ENCODE results near the gene EYA2. TPM values are rescaled to one million over a fixed set of nuclear protein-coding genes. Genes with fewer than 3 reads are reported as not detected.

Gene EYA2
- total RNA-seq, 1 donor from 2014 or later: 1.8 TPM

DNA sequence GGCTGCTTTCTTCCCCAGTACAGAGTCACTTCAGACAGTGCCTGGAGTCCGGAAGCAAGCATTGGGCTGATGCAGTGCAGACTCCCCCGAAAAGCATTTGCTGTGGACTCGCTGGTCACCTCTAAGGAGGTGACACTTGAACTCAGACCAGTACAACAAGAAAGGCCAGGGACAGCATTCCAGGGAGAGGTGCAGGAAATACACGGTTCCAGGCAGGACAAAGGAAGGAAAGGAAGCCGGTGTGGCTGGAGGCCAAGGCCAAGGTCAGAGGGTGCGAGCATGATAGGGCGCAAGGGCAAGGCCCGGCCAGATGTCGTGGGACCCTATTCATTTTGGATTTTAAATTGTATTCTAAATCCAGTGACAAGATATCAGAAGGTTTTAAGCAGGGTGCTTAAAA is 300.9 kb downstream of the EYA2 start:
- Mint-ChIP-seq H3K27ac (no peak overlapping the region), H3K36me3 (no peaks in the 10 kb centered on the region), H3K9me3 (no peaks in the 10 kb centered on the region), H3K4me1 (peaks cover 4% of the 10 kb centered on the region), H3K4me3 (no peak overlapping the region), H3K27me3 (ENCODE audit: insufficient read depth, low read depth) (peaks cover 3% of the 10 kb centered on the region)
- Histone ChIP-seq H3K4me3 (no peak overlapping the region), H3K9me3 (ENCODE audit: low read depth) (no peaks in the 10 kb centered on the region), H2AFZ (replicated peaks) (no peak overlapping the region), H3K4me2 (no peak overlapping the region), H3K27me3 (no peaks in the 10 kb centered on the region), H4K20me1 (ENCODE audit: low read depth) (no peaks in the 10 kb centered on the region), H3K36me3 (no peaks in the 10 kb centered on the region), H3K9ac (no peak overlapping the region), H3K27ac (no peak overlapping the region), H3K4me1 (no peaks in the 10 kb centered on the region), H3K79me2 (ENCODE audit: low read depth) (no peaks in the 10 kb centered on the region), H3F3A (ENCODE audit: low read depth) (no peaks in the 10 kb centered on the region)
- TF ChIP-seq, protein P1, sequence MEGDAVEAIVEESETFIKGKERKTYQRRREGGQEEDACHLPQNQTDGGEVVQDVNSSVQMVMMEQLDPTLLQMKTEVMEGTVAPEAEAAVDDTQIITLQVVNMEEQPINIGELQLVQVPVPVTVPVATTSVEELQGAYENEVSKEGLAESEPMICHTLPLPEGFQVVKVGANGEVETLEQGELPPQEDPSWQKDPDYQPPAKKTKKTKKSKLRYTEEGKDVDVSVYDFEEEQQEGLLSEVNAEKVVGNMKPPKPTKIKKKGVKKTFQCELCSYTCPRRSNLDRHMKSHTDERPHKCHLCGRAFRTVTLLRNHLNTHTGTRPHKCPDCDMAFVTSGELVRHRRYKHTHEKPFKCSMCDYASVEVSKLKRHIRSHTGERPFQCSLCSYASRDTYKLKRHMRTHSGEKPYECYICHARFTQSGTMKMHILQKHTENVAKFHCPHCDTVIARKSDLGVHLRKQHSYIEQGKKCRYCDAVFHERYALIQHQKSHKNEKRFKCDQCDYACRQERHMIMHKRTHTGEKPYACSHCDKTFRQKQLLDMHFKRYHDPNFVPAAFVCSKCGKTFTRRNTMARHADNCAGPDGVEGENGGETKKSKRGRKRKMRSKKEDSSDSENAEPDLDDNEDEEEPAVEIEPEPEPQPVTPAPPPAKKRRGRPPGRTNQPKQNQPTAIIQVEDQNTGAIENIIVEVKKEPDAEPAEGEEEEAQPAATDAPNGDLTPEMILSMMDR (IDR thresholded peaks at IDR 0.05): no peak
- TF ChIP-seq EZH2 (IDR thresholded peaks at IDR 0.05) (no peak), EZH2phosphoT487 (IDR thresholded peaks at IDR 0.05) (no peak)
- DNase-seq (ENCODE audit: low spot score): no peak

DNA sequence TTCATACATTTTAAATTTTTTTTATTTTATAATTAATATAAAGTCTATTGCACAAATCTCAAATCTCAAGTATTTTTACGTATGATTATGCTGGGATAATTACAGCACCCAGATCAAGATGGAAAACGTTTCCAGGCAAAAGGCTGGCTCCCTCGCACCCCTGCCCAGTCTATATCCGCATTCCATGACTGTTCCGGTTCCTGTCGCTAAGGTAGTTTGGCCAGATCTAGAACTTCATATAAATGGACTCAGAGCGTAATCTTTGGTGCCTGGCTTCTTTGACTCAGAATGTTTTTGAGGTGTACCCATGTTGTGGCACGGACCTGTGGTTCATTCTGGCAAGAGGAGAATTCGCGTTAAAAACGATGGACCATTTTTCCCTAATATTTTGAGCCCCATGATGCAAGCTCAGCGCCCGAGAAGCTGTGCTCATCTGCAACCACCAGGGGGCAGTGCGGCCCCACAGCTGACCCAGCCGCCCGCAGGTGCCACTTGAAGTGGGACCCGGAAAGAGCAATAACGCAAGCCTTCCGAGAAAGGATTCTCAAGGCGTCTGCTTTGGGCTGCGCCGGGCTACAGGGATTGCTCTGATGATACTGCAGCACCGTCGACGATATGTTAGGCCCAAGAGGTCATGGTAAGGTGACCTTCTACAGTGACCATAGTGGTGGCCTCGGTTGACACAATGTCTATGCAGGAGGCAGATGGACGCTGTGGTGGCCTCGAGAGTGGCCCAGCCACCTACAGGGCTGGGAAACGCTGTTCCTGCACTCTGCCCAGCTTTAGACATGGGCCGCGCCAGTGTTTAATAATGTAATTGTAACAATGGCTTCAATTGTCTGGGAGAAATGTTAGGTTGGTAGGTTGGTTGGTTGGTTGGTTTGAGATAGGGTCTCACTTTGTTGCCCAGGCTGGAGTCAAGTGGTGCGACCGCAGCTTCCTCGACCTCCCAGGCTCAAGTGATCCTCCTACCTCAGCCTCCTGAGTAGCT is 301.7 kb downstream of the EYA2 start:
- Histone ChIP-seq H3K79me2 (ENCODE audit: low read depth) (no peaks in the 10 kb centered on the region), H3K36me3 (no peaks in the 10 kb centered on the region), H3K9me3 (ENCODE audit: low read depth) (no peaks in the 10 kb centered on the region), H3K4me2 (no peak overlapping the region), H3K9ac (no peak overlapping the region), H2AFZ (replicated peaks) (peak overlapping the region; percentile 55), H3F3A (ENCODE audit: low read depth) (no peaks in the 10 kb centered on the region), H3K27me3 (no peaks in the 10 kb centered on the region), H4K20me1 (ENCODE audit: low read depth) (no peaks in the 10 kb centered on the region), H3K27ac (no peak overlapping the region), H3K4me1 (no peaks in the 10 kb centered on the region), H3K4me3 (no peak overlapping the region)
- peak; percentile 86 for DNase-seq (ENCODE audit: low spot score)
- Mint-ChIP-seq H3K9me3 (no peaks in the 10 kb centered on the region), H3K27me3 (ENCODE audit: insufficient read depth, low read depth) (peaks cover 3% of the 10 kb centered on the region), H3K4me1 (peaks cover 4% of the 10 kb centered on the region), H3K4me3 (peak overlapping the region; percentile 64), H3K36me3 (no peaks in the 10 kb centered on the region), H3K27ac (no peak overlapping the region)
- no peak for TF ChIP-seq EZH2phosphoT487 (IDR thresholded peaks at IDR 0.05)
- TF ChIP-seq, protein P1 (IDR thresholded peaks at IDR 0.05): peak; percentile 99

DNA sequence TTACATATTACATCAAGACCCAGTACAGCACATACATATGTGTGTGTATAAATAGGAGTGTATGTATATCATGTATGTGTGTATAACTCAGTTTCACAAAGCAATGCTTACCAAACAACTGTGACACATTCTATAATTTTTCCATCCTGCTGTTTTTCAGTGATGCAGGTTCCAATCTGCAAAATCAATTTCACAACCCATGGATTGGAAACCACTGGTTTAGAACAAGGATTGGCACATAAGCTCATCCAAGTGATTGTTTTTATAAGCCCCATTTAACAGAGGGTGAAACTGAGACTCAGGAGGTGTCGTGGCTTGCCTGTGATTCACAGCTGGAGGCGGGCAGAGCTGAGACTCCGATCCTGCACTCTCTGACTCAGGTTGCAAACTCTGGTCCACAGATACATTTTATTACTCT is 303.6 kb downstream of the EYA2 start:
- DNase-seq (ENCODE audit: low spot score): no peak
- Histone ChIP-seq H3F3A (ENCODE audit: low read depth) (no peaks in the 10 kb centered on the region), H3K4me3 (no peak overlapping the region), H3K9ac (no peak overlapping the region), H4K20me1 (ENCODE audit: low read depth) (no peaks in the 10 kb centered on the region), H3K27ac (no peak overlapping the region), H3K9me3 (ENCODE audit: low read depth) (no peaks in the 10 kb centered on the region), H3K4me1 (no peaks in the 10 kb centered on the region), H3K79me2 (ENCODE audit: low read depth) (no peaks in the 10 kb centered on the region), H3K27me3 (no peaks in the 10 kb centered on the region), H3K36me3 (no peaks in the 10 kb centered on the region), H3K4me2 (no peak overlapping the region), H2AFZ (replicated peaks) (no peak overlapping the region)
- Mint-ChIP-seq H3K9me3 (no peaks in the 10 kb centered on the region), H3K27me3 (ENCODE audit: insufficient read depth, low read depth) (peaks cover 3% of the 10 kb centered on the region), H3K4me3 (no peak overlapping the region), H3K36me3 (no peaks in the 10 kb centered on the region), H3K27ac (no peak overlapping the region), H3K4me1 (peaks cover 7% of the 10 kb centered on the region)
- TF ChIP-seq EZH2 (IDR thresholded peaks at IDR 0.05): no peak
- no peak for TF ChIP-seq EZH2phosphoT487 (IDR thresholded peaks at IDR 0.05)
- TF ChIP-seq, protein P1 (IDR thresholded peaks at IDR 0.05): no peak
